ENCODE data around the gene SRRT. TPM values are rescaled to one million over a fixed set of nuclear protein-coding genes. Genes with fewer than 3 reads are reported as not detected.
"Not testable (repeated sequence)": the region's sequence is repeated elsewhere in the genome, so short reads cannot be mapped to it uniquely, and the experiment has no call there.

The SRRT gene
- total RNA-seq, 1 donor = 51.4 TPM

DNA sequence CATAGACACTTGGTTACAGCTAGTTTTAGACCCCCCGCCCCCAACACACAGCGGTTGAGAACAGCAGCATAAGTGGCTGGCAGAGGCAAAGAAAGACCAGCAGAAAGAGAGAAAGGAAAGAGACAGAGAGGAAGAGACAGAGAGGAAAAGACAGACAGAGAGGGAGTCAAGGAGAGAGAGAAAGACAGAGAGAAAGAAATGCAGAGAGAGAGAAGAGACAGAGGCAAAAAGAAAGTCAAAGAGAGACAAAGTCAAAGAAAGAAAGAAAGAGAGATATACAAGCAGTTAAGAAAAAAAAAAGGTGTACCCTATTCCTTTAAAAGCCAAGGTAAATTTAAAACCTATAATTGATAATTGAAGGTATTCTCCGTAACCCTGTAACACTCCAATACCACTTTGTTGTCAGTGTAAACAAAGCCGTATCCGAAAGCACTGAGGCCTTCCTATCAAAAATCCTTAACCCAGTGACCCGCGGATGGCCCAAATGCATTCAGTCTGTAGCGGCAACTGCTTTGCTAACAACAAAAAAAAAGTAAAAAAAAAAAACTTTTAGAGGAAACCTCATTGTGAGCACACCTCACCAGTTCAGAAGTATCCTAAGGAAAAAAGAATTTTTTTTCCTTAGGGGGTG is 34.3 kb upstream of the SRRT start:
- peaks cover 12% of the 10 kb centered on the region for H3K4me1 ChIP-seq (ENCODE audit: insufficient read depth, low read length)
- no peaks in the 10 kb centered on the region for H3K9me3 ChIP-seq (ENCODE audit: low read depth, low read length)
- H3K4me3 ChIP-seq (ENCODE audit: low read length) = no peak overlapping the region

DNA sequence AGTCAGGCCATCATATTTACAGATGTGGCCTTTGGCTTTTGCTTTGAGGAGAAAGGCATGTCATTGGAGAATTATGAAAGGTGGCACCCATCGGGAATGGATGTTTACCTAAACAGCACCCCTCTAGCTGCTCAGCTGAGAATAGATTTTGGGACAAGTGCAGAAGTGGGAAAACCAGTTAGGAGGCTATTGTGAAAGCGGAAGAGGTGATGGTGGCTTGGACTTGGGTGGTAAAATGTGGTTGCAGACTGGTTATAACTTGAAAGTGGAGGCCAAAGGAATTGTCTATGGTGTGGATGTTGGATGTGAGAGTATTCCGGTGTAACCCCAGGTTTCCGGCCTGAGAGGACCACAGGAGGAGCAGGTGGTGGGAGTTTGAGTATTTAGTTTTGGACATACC is 27.5 kb upstream of the SRRT start:
- Histone ChIP-seq H3K9me3 (ENCODE audit: low read depth, low read length) (no peaks in the 10 kb centered on the region), H3K27me3 (ENCODE audit: insufficient read depth, low read length) (no peaks in the 10 kb centered on the region), H3K4me1 (ENCODE audit: insufficient read depth, low read length) (peaks cover 10% of the 10 kb centered on the region), H3K4me3 (ENCODE audit: low read length) (no peak overlapping the region)

More for the DNA sequence above, 34.3 kb upstream of the SRRT start:
- no peaks in the 10 kb centered on the region for H3K27me3 ChIP-seq (ENCODE audit: insufficient read depth, low read length)

DNA sequence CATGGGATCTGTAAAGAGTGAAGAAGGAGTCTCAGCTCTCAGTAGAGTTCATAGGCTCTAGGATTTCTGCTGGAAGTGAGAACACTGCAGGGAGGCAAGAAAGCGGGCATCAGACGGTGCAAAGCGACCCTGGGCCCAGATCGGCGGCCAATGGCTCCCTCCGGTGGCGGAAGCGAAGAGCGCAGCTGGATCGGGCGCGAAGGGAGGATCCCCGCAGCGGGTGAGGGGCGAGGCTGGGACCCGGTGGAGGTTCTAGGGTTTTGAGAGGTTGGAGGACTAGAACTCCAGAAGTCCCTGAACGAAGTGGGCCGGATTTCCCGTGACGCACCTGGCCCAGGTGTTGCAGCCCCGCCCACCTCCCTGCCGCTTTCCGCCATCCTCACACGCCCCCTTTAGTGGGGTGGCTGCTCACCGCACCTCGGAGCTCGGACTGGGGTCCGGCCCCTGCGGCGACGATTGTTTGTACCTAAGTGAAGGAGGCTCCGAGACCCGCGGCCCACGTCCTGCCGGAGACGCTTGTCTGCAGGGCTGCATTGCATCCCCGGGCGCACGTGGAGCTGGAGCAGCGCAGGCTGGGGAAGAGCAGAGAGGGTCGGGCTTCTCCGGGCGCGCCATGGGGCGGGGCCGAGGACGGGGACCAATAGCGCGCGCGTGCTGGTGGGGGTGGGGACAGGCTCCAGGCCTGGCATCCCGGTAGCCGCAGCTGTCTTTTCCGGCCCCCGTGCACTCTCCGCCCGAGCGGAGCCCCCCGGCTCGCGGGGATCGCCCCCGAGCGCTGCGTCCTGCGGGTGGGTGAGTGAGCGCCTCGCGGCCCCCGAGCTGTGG is 22.6 kb upstream of the SRRT start, which contains the start of gene SLC12A9:
TSS of gene SLC12A9 (plus strand) at position 666 of the 825 bp plus-strand sequence. CDS start 1,485 bp downstream, outside the sequence.
- no peaks in the 10 kb centered on the region for H3K27me3 ChIP-seq (ENCODE audit: insufficient read depth, low read length)
- H3K9me3 ChIP-seq (ENCODE audit: low read depth, low read length) = no peaks in the 10 kb centered on the region
- H3K4me1 ChIP-seq (ENCODE audit: insufficient read depth, low read length) = peaks cover 29% of the 10 kb centered on the region
- H3K4me3 ChIP-seq (ENCODE audit: low read length) = peak within 1 kb of the TSS; percentile 67

- H3K9me3 ChIP-seq (ENCODE audit: low read depth, low read length) = no peaks in the 10 kb centered on the region
- H3K4me3 ChIP-seq (ENCODE audit: low read length) = no peak overlapping the region
- peaks cover 29% of the 10 kb centered on the region for H3K4me1 ChIP-seq (ENCODE audit: insufficient read depth, low read length)
- H3K27me3 ChIP-seq (ENCODE audit: insufficient read depth, low read length) = no peaks in the 10 kb centered on the region
Measured at GRCh38 chr7:100854146-100854895, 20.6 kb upstream of the SRRT start.

DNA sequence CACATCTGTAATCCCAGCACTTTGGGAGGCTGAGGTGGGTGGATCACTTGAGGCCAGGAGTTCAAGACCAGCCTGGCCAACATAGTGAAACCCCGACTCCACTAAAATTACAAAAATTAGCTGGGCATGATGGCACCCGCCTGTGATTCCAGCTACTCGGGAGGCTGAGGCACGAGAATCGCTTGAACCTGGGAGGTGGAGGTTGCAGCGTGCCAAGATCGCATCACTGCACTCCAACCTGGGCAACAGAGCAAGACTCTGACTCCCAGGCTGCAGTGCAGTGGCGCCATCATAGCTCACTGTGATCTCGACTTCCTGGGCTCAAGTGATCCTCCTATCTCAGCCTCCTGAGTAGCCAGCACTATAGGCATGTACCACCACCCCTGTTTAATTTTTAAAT is 20.0 kb upstream of the SRRT start:
- not testable (repeated sequence) for H3K27me3 ChIP-seq (ENCODE audit: insufficient read depth, low read length); H3K9me3 ChIP-seq (ENCODE audit: low read depth, low read length); H3K4me3 ChIP-seq (ENCODE audit: low read length)
- peaks cover 29% of the 10 kb centered on the region for H3K4me1 ChIP-seq (ENCODE audit: insufficient read depth, low read length)

- Histone ChIP-seq H3K9me3 (ENCODE audit: low read depth, low read length) (no peaks in the 10 kb centered on the region), H3K27me3 (ENCODE audit: insufficient read depth, low read length) (no peaks in the 10 kb centered on the region), H3K4me3 (ENCODE audit: low read length) (no peak overlapping the region), H3K4me1 (ENCODE audit: insufficient read depth, low read length) (peaks cover 29% of the 10 kb centered on the region)
Measured at GRCh38 chr7:100855515-100855914, 19.4 kb upstream of the SRRT start.

GRCh38 chr7:100856871-100857282 is 18.0 kb upstream of the SRRT start:
- Histone ChIP-seq H3K9me3 (ENCODE audit: low read depth, low read length) (no peaks in the 10 kb centered on the region), H3K27me3 (ENCODE audit: insufficient read depth, low read length) (no peaks in the 10 kb centered on the region), H3K4me1 (ENCODE audit: insufficient read depth, low read length) (peaks cover 24% of the 10 kb centered on the region), H3K4me3 (ENCODE audit: low read length) (no peak overlapping the region)

DNA sequence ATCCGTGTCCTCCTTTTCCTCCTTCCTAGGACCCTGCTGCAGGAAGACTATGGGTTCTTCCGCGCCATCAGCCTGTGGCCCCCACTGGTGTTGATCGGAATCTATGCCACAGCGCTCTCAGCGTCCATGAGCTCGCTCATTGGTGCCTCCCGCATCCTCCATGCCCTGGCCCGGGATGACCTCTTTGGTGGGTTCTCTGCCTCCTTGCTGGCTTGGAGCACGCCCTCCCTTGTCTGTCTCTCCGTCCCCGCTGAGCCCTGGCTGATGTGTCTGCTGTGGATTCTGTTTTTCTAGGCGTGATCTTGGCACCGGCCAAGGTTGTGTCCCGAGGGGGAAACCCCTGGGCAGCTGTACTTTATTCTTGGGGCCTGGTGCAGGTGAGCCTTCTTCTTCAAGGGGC is 15.0 kb upstream of the SRRT start:
- Histone ChIP-seq H3K4me3 (ENCODE audit: low read length) (no peak overlapping the region), H3K27me3 (ENCODE audit: insufficient read depth, low read length) (no peaks in the 10 kb centered on the region), H3K4me1 (ENCODE audit: insufficient read depth, low read length) (peaks cover 1% of the 10 kb centered on the region), H3K9me3 (ENCODE audit: low read depth, low read length) (no peaks in the 10 kb centered on the region)

- Histone ChIP-seq H3K9me3 (ENCODE audit: low read depth, low read length) (no peaks in the 10 kb centered on the region), H3K4me3 (ENCODE audit: low read length) (no peak overlapping the region), H3K27me3 (ENCODE audit: insufficient read depth, low read length) (no peaks in the 10 kb centered on the region), H3K4me1 (ENCODE audit: insufficient read depth, low read length) (peaks cover 12% of the 10 kb centered on the region)
Measured at GRCh38 chr7:100860702-100861615, 13.9 kb upstream of the SRRT start.

DNA sequence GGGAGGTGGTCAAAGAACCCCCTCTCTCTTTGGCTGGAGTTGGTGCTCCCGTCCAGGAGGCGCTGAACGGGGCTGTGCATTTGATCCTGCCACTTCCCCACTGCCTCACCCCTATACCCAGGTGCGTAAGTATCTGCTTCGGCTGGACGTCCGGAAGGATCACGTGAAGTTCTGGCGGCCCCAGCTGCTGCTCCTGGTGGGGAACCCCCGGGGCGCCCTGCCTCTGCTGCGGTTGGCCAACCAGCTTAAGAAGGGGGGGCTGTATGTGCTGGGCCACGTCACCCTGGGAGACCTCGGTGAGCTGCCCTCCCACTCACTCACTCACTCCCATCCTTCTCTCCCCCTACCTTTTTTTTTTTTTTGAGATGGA is 13.3 kb upstream of the SRRT start:
- H3K9me3 ChIP-seq (ENCODE audit: low read depth, low read length) = no peaks in the 10 kb centered on the region

GRCh38 chr7:100863406-100863950 is 11.4 kb upstream of the SRRT start:
- H3K9me3 ChIP-seq (ENCODE audit: low read depth, low read length) = no peaks in the 10 kb centered on the region
- no peaks in the 10 kb centered on the region for H3K27me3 ChIP-seq (ENCODE audit: insufficient read depth, low read length)
- H3K4me1 ChIP-seq (ENCODE audit: insufficient read depth, low read length) = peaks cover 26% of the 10 kb centered on the region
- H3K4me3 ChIP-seq (ENCODE audit: low read length) = no peak overlapping the region

More for the DNA sequence above, 13.3 kb upstream of the SRRT start:
- no peak overlapping the region for H3K4me3 ChIP-seq (ENCODE audit: low read length)
- peaks cover 16% of the 10 kb centered on the region for H3K4me1 ChIP-seq (ENCODE audit: insufficient read depth, low read length)
- no peaks in the 10 kb centered on the region for H3K27me3 ChIP-seq (ENCODE audit: insufficient read depth, low read length)

- H3K9me3 ChIP-seq (ENCODE audit: low read depth, low read length) = no peaks in the 10 kb centered on the region
- H3K27me3 ChIP-seq (ENCODE audit: insufficient read depth, low read length) = no peaks in the 10 kb centered on the region
- no peak overlapping the region for H3K4me3 ChIP-seq (ENCODE audit: low read length)
- peaks cover 26% of the 10 kb centered on the region for H3K4me1 ChIP-seq (ENCODE audit: insufficient read depth, low read length)
Measured at GRCh38 chr7:100864263-100864845, 10.5 kb upstream of the SRRT start.

- Histone ChIP-seq H3K9me3 (ENCODE audit: low read depth, low read length) (no peaks in the 10 kb centered on the region), H3K27me3 (ENCODE audit: insufficient read depth, low read length) (no peaks in the 10 kb centered on the region), H3K4me1 (ENCODE audit: insufficient read depth, low read length) (peaks cover 26% of the 10 kb centered on the region), H3K4me3 (ENCODE audit: low read length) (no peak overlapping the region)
Measured at GRCh38 chr7:100865372-100865911, 9.5 kb upstream of the SRRT start.

Data from mononuclear cell (primary cell).